DOHH2 (cell line): ENCODE data around the gene AMHR2.

Experiments
- EZH2phosphoT487 ChIP-seq: fragments of 200-600 bp; sonication (generic); IDR thresholded peaks from 2 replicates; pipeline ENCODE4 v1.6.1; 2017; ENCODE audit warnings: borderline replicate concordance, mild to moderate bottlenecking, antibody characterized with exemption, low read length, moderate library complexity, mixed read lengths
- TF ChIP-seq, protein P1 (sequence below): fragments of 200-600 bp; sonication (generic); IDR thresholded peaks from one replicate; pipeline ENCODE4 v1.5.1; 2014; ENCODE audit warnings: antibody characterized with exemption, mild to moderate bottlenecking, low read depth, low read length; ENCODE audit not compliant: poor library complexity, severe bottlenecking

DNA sequence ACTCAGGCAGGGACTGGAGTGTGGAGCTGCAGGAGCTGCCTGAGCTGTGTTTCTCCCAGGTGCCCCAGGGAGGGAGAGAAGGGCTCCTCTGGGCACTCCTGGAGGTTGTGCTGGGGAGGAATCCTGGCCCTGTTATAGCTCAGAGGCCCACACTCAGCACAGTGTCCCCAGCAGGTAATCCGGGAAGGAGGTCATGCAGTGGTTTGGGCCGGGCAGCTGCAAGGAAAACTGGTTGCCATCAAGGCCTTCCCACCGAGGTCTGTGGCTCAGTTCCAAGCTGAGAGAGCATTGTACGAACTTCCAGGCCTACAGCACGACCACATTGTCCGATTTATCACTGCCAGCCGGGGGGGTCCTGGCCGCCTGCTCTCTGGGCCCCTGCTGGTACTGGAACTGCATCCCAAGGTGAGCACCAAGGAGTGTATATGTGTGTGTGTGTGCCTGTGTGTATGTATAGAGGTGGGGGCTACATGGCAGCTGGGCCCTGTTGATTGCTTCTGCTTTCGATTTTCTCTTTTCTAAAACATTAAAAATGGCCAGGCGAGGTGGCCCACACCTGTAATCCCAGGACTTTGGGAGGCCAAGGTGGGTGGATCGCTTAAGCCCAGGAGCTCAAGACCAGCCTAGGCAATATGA lies 2.0 kb downstream of the AMHR2 start:
- TF ChIP-seq, protein P1, sequence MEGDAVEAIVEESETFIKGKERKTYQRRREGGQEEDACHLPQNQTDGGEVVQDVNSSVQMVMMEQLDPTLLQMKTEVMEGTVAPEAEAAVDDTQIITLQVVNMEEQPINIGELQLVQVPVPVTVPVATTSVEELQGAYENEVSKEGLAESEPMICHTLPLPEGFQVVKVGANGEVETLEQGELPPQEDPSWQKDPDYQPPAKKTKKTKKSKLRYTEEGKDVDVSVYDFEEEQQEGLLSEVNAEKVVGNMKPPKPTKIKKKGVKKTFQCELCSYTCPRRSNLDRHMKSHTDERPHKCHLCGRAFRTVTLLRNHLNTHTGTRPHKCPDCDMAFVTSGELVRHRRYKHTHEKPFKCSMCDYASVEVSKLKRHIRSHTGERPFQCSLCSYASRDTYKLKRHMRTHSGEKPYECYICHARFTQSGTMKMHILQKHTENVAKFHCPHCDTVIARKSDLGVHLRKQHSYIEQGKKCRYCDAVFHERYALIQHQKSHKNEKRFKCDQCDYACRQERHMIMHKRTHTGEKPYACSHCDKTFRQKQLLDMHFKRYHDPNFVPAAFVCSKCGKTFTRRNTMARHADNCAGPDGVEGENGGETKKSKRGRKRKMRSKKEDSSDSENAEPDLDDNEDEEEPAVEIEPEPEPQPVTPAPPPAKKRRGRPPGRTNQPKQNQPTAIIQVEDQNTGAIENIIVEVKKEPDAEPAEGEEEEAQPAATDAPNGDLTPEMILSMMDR = no peak
- TF ChIP-seq EZH2phosphoT487 = no peak
